CD8-positive, alpha-beta memory T cell (primary cell): Measurements from ENCODE around the gene SFMBT2. TPM values are rescaled to one million over a fixed set of nuclear protein-coding genes. Genes with fewer than 3 reads are reported as not detected.

Experiments used
- CTCF ChIA-PET: fragments of 350-600 bp; sonication (Branson Sonifier 250); formaldehyde crosslinking; loops from one replicate; lab custom pipeline; 2021; ENCODE audit warnings: antibody characterized with exemption; lab: Charles Lee
- POLR2A ChIA-PET: fragments of 350-600 bp; sonication (Branson Sonifier 250); formaldehyde crosslinking; loops from one replicate; lab custom pipeline; 2021; ENCODE audit warnings: antibody characterized with exemption; lab: Charles Lee
- DNase-seq, 5 donors: peaks; one replicate each; pipeline versions ENCODE4 v3.0.0 to v3.0.0-alpha.2; 2020 to 2022; ENCODE audit warnings: mixed read lengths in 1 of 5
- H3K27ac ChIP-seq: one replicate; pipeline ENCODE4 v1.7.0; 2013; ENCODE audit warnings: low read depth, mild to moderate bottlenecking, low read length, moderate library complexity
- H3K27me3 ChIP-seq: 2 replicates; pipeline ENCODE4 v1.7.0; 2013; ENCODE audit warnings: low read length, mild to moderate bottlenecking; ENCODE audit not compliant: insufficient read depth, poor library complexity, severe bottlenecking
- H3K36me3 ChIP-seq: 2 replicates; pipeline ENCODE4 v1.7.0; 2013; ENCODE audit warnings: mild to moderate bottlenecking, low read length, moderate library complexity; ENCODE audit not compliant: insufficient read depth
- H3K4me1 ChIP-seq: 2 replicates; pipeline ENCODE4 v1.7.0; 2013; ENCODE audit warnings: mild to moderate bottlenecking, low read length, moderate library complexity; ENCODE audit not compliant: insufficient read depth
- H3K4me3 ChIP-seq: 2 replicates; pipeline ENCODE4 v1.7.0; 2013; ENCODE audit warnings: mild to moderate bottlenecking, low read length
- H3K9me3 ChIP-seq: 2 replicates; pipeline ENCODE4 v1.7.0; 2013; ENCODE audit warnings: mild to moderate bottlenecking, low read length
- H3K27ac Mint-ChIP-seq, 8 donors: one replicate each; pipeline ENCODE4 v1.8.0; 2020 to 2021; ENCODE audit warnings: mixed read lengths in 8 of 8, mild to moderate bottlenecking in 6 of 8, inconsistent platforms in 3 of 8, moderate library complexity in 3 of 8
- H3K27me3 Mint-ChIP-seq, 2 donors: one replicate each; pipeline ENCODE4 v1.8.0; 2020 to 2021; ENCODE audit warnings: mixed read lengths in 2 of 2, mild to moderate bottlenecking in 1 of 2, moderate library complexity in 1 of 2
- H3K36me3 Mint-ChIP-seq, 3 donors: one replicate each; pipeline ENCODE4 v1.8.0; 2020 to 2021; ENCODE audit warnings: mixed read lengths in 3 of 3, inconsistent platforms in 1 of 3, mild to moderate bottlenecking in 1 of 3
- H3K4me1 Mint-ChIP-seq, 3 donors: one replicate each; pipeline ENCODE4 v1.8.0; 2020 to 2021; ENCODE audit warnings: mixed read lengths in 3 of 3, inconsistent platforms in 1 of 3, mild to moderate bottlenecking in 1 of 3
- H3K4me3 Mint-ChIP-seq, 7 donors: one replicate each; pipeline ENCODE4 v1.8.0; 2020 to 2021; ENCODE audit warnings: mixed read lengths in 7 of 7, mild to moderate bottlenecking in 6 of 7, moderate library complexity in 4 of 7, inconsistent platforms in 2 of 7
- H3K9me3 Mint-ChIP-seq, 5 donors: one replicate each; pipeline ENCODE4 v1.8.0; 2020 to 2022; ENCODE audit warnings: mixed read lengths in 5 of 5, mild to moderate bottlenecking in 3 of 5, moderate library complexity in 2 of 5, inconsistent platforms in 1 of 5
- polyA plus RNA-seq: library from polyadenylated mRNA; unstranded; fragments of 300-500 nt; fragmentation: Illumina TruSeq; gene quantifications from one replicate; pipeline ENCODE4 v1.2.3, GENCODE V29; 2021
- total RNA-seq, 2 experiments: library from RNA; stranded (reverse); gene quantifications; one replicate each; pipeline ENCODE4 v1.2.3, GENCODE V29; 2021

Gene SFMBT2
- total and polyA plus RNA-seq, 3 experiments from 2014 or later = 4.9 to 18.3 (median 17.4) TPM

- CTCF ChIA-PET = no interaction called here
- H3K4me3 ChIP-seq = no peak overlapping the region
These were observed 32.2 kb upstream of the SFMBT2 start for GRCh38 chr10:7443036-7443435.

GRCh38 chr10:7441403-7442147 is 30.7 kb upstream of the SFMBT2 start:
- peaks cover 0 to 2% of the 10 kb centered on the region in 2 donors for H3K27me3 Mint-ChIP-seq
- Histone ChIP-seq H3K9me3 (no peaks in the 10 kb centered on the region), H3K36me3 (no peaks in the 10 kb centered on the region), H3K27ac (no peak overlapping the region), H3K4me1 (no peaks in the 10 kb centered on the region), H3K4me3 (no peak overlapping the region), H3K27me3 (no peaks in the 10 kb centered on the region)
- H3K4me3 Mint-ChIP-seq = no peak overlapping the region
- H3K9me3 Mint-ChIP-seq = no peaks in the 10 kb centered on the region
- POLR2A ChIA-PET = no interaction called here
- CTCF ChIA-PET = no interaction called here
- H3K36me3 Mint-ChIP-seq = no peaks in the 10 kb centered on the region
- H3K4me1 Mint-ChIP-seq = peaks cover 9 to 18% (median 14%) of the 10 kb centered on the region in 3 donors
- no peak for DNase-seq
- no peak overlapping the region for H3K27ac Mint-ChIP-seq

More at GRCh38 chr10:7443036-7443435, 32.2 kb upstream of the SFMBT2 start:
- DNase-seq = no peak
- no peak overlapping the region for H3K27ac Mint-ChIP-seq
- H3K4me1 Mint-ChIP-seq = peaks cover 3 to 11% (median 8%) of the 10 kb centered on the region in 3 donors
- H3K9me3 Mint-ChIP-seq = peaks cover 0 to 3% (median 0%) of the 10 kb centered on the region in 5 donors
- POLR2A ChIA-PET = no interaction called here
- Histone ChIP-seq H3K27me3 (no peaks in the 10 kb centered on the region), H3K4me1 (no peaks in the 10 kb centered on the region), H3K27ac (no peak overlapping the region), H3K36me3 (no peaks in the 10 kb centered on the region), H3K9me3 (no peaks in the 10 kb centered on the region)
- no peak overlapping the region for H3K4me3 Mint-ChIP-seq
- H3K27me3 Mint-ChIP-seq = peaks cover 0 to 2% of the 10 kb centered on the region in 2 donors
- peaks cover 0 to 2% (median 0%) of the 10 kb centered on the region in 3 donors for H3K36me3 Mint-ChIP-seq

GRCh38 chr10:7439696-7440095 is 28.9 kb upstream of the SFMBT2 start:
- POLR2A ChIA-PET = no interaction called here
- Mint-ChIP-seq H3K27me3 (peaks cover 0 to 2% of the 10 kb centered on the region in 2 donors), H3K4me1 (peaks cover 7 to 12% (median 11%) of the 10 kb centered on the region in 3 donors), H3K9me3 (no peaks in the 10 kb centered on the region), H3K27ac (no peak overlapping the region), H3K4me3 (no peak overlapping the region), H3K36me3 (no peaks in the 10 kb centered on the region)
- Histone ChIP-seq H3K27me3 (no peaks in the 10 kb centered on the region), H3K4me1 (no peaks in the 10 kb centered on the region), H3K4me3 (no peak overlapping the region), H3K27ac (no peak overlapping the region), H3K9me3 (no peaks in the 10 kb centered on the region), H3K36me3 (no peaks in the 10 kb centered on the region)
- no peak for DNase-seq
- CTCF ChIA-PET = no interaction called here

- no peak overlapping the region for H3K27ac Mint-ChIP-seq
- CTCF ChIA-PET = interaction anchor here (1.3 kb wide), 1 partner anchor 14 kb away, joined by 3 read pairs; no protein-coding TSS in a partner anchor
These were observed 27.6 kb upstream of the SFMBT2 start for GRCh38 chr10:7438196-7438986.

GRCh38 chr10:7436490-7437100 is 25.8 kb upstream of the SFMBT2 start:
- Histone ChIP-seq H3K27me3 (no peaks in the 10 kb centered on the region), H3K36me3 (no peaks in the 10 kb centered on the region), H3K4me3 (no peak overlapping the region), H3K4me1 (no peaks in the 10 kb centered on the region), H3K9me3 (no peaks in the 10 kb centered on the region), H3K27ac (no peak overlapping the region)
- ChIA-PET POLR2A (no interaction called here), CTCF (interaction anchor here (1.3 to 2.1 kb wide), 2 partner anchors 11 to 19 kb away, joined by 3 to 6 read pairs; no protein-coding TSS in a partner anchor)
- peaks cover 3 to 5% of the 10 kb centered on the region in 2 donors for H3K27me3 Mint-ChIP-seq
- no peak for DNase-seq
- H3K36me3 Mint-ChIP-seq = no peaks in the 10 kb centered on the region
- H3K9me3 Mint-ChIP-seq = no peaks in the 10 kb centered on the region
- peaks cover 7 to 12% (median 11%) of the 10 kb centered on the region in 3 donors for H3K4me1 Mint-ChIP-seq
- no peak overlapping the region for H3K4me3 Mint-ChIP-seq
- H3K27ac Mint-ChIP-seq = peak overlapping the region in 3 of 8 donors; percentile 1 to 56 (median 6)

More at GRCh38 chr10:7438196-7438986, 27.6 kb upstream of the SFMBT2 start:
- Mint-ChIP-seq H3K36me3 (no peaks in the 10 kb centered on the region), H3K27me3 (peaks cover under 1 to 3% of the 10 kb centered on the region in 2 donors), H3K4me3 (no peak overlapping the region), H3K4me1 (peaks cover 7 to 12% (median 11%) of the 10 kb centered on the region in 3 donors), H3K9me3 (no peaks in the 10 kb centered on the region)
- no peaks in the 10 kb centered on the region for H3K27me3 ChIP-seq
- H3K27ac ChIP-seq = no peak overlapping the region
- H3K4me3 ChIP-seq = no peak overlapping the region
- no peaks in the 10 kb centered on the region for H3K9me3 ChIP-seq
- H3K36me3 ChIP-seq = no peaks in the 10 kb centered on the region
- DNase-seq = no peak
- POLR2A ChIA-PET = no interaction called here
- H3K4me1 ChIP-seq = no peaks in the 10 kb centered on the region

GRCh38 chr10:7435674-7436073 is 24.8 kb upstream of the SFMBT2 start:
- H3K4me3 ChIP-seq = no peak overlapping the region
- POLR2A ChIA-PET = interaction anchor here (0.6 kb wide), 1 partner anchor 533 kb away, joined by 14 read pairs; no protein-coding TSS in a partner anchor

GRCh38 chr10:7434378-7434777 is 23.5 kb upstream of the SFMBT2 start:
- ChIA-PET CTCF (no interaction called here), POLR2A (interaction anchor here (0.7 kb wide), 1 partner anchor 1725 kb away, joined by 9 read pairs; no protein-coding TSS in a partner anchor)
- Mint-ChIP-seq H3K9me3 (no peaks in the 10 kb centered on the region), H3K27me3 (peaks cover 3 to 5% of the 10 kb centered on the region in 2 donors), H3K4me1 (peaks cover 7 to 12% (median 11%) of the 10 kb centered on the region in 3 donors), H3K36me3 (peaks cover 0 to 3% (median 0%) of the 10 kb centered on the region in 3 donors), H3K4me3 (no peak overlapping the region), H3K27ac (no peak overlapping the region)
- Histone ChIP-seq H3K9me3 (no peaks in the 10 kb centered on the region), H3K27ac (no peak overlapping the region), H3K27me3 (no peaks in the 10 kb centered on the region), H3K4me1 (no peaks in the 10 kb centered on the region), H3K4me3 (no peak overlapping the region), H3K36me3 (no peaks in the 10 kb centered on the region)
- no peak for DNase-seq

More at GRCh38 chr10:7435674-7436073, 24.8 kb upstream of the SFMBT2 start:
- Mint-ChIP-seq H3K4me3 (no peak overlapping the region), H3K27me3 (peaks cover 3 to 5% of the 10 kb centered on the region in 2 donors), H3K27ac (no peak overlapping the region), H3K36me3 (no peaks in the 10 kb centered on the region), H3K4me1 (peaks cover 7 to 12% (median 11%) of the 10 kb centered on the region in 3 donors), H3K9me3 (no peaks in the 10 kb centered on the region)
- Histone ChIP-seq H3K4me1 (no peaks in the 10 kb centered on the region), H3K9me3 (no peaks in the 10 kb centered on the region), H3K36me3 (no peaks in the 10 kb centered on the region), H3K27me3 (no peaks in the 10 kb centered on the region), H3K27ac (no peak overlapping the region)
- CTCF ChIA-PET = interaction anchor here (2.1 kb wide), 1 partner anchor 18 kb away, joined by 6 read pairs; no protein-coding TSS in a partner anchor
- no peak for DNase-seq
